Right lobe of liver (tissue), 4 donors: ENCODE data around the gene LTBP1.

Source experiments
- CTCF ChIP-seq, 4 donors: fragments of 200-600 bp in 3 of 4; fragments of 450-650 bp in 1 of 4; IDR thresholded peaks; one replicate each; pipeline versions ENCODE4 v1.5.1 to v1.8.0; 2016 to 2022; ENCODE audit warnings: antibody characterized with exemption in 4 of 4, mild to moderate bottlenecking in 2 of 4
- POLR2A ChIP-seq: fragments of 450-650 bp; IDR thresholded peaks from one replicate; pipeline ENCODE4 v1.6.1; 2017; ENCODE audit warnings: antibody characterized with exemption, mild to moderate bottlenecking
- donor health status: DM: no; HTN: no; CAD: no.
- donor health status: DM: no; HTN: no; CAD: no.
- donor health status: DM: no; HTN: yes; CAD: no.

DNA sequence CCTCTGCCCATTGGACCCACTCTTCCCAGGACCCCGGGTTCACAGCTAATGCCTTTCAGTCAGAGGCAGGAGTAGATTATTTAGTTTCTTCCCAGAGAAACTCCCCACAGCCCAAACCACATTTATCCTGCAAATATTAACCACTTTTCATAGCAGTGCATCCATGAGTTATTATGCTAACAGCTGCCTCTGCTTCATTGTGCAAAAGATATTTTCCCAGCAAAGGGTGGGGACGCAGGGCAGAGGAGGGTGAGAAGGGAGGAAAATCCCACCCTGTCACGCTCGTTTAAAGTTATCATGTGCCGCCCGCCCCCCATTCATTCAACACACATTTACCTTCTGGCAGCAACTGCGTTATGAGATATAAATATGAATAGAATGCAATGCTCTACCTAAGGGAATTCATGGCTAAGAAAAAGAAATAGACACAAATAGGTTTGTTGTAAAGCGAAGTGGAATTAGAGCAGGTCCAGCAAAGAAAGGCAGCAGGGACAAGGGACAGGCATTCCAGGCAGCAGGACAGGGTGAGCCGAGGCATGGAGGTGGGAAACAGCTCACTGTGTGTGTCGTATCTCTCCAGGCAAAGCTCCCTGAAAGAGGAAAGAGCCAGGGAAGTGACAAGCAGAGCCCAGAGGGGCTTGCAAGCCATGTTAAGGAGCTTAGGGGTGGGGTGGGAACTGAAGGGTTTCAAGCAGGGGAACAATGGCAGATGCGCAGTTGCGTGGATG is 46.3 kb upstream of the LTBP1 start:
- TF ChIP-seq POLR2A = no peak
- TF ChIP-seq CTCF (IDR thresholded peaks at IDR 0.05) = no peak
